GM12892 (cell line): ENCODE measurements around the gene ARHGEF16.

Source experiments
- DNase-seq: peaks from one replicate; pipeline ENCODE4 v3.0.0; 2011; ENCODE audit not compliant: insufficient read length
- FAIRE-seq: peaks from 2 replicates; lab custom pipeline; 2011; peaks lifted over from hg19 to GRCh38; lab: Jason Lieb, UNC
- POLR2A ChIP-seq: IDR thresholded peaks from 2 replicates; pipeline ENCODE4 v1.6.1; 2011; ENCODE audit warnings: low read depth, low read length, control low read depth
- POLR2AphosphoS5 ChIP-seq: IDR thresholded peaks from 2 replicates; pipeline ENCODE4 v1.6.1; 2011; ENCODE audit warnings: low read depth, low read length, control low read depth
- TAF1 ChIP-seq: IDR thresholded peaks from 2 replicates; pipeline ENCODE4 v1.6.1; 2011; ENCODE audit warnings: low read depth, mild to moderate bottlenecking, control low read depth, low read length, borderline replicate concordance

The ARHGEF16 gene

GRCh38 chr1:3482378-3482849 is 27.9 kb downstream of the ARHGEF16 start:
- TF ChIP-seq POLR2AphosphoS5 (no peak), POLR2A (no peak), TAF1 (no peak)
- FAIRE-seq (no peak), DNase-seq (peak; percentile 66)

- DNase-seq = no peak
- TF ChIP-seq POLR2A (no peak), POLR2AphosphoS5 (no peak)
Measured at GRCh38 chr1:3483380-3483779, 28.9 kb downstream of the ARHGEF16 start.

GRCh38 chr1:3483801-3484444 is 29.5 kb downstream of the ARHGEF16 start:
- TF ChIP-seq POLR2A (no peak), POLR2AphosphoS5 (no peak), TAF1 (no peak)
- DNase-seq (peak; percentile 82), FAIRE-seq (no peak)

More at GRCh38 chr1:3483380-3483779, 28.9 kb downstream of the ARHGEF16 start:
- FAIRE-seq = no peak

- DNase-seq (no peak), FAIRE-seq (no peak)
- TF ChIP-seq POLR2A (no peak), TAF1 (no peak), POLR2AphosphoS5 (no peak)
Measured at GRCh38 chr1:3485016-3485415, 30.6 kb downstream of the ARHGEF16 start.

GRCh38 chr1:3488432-3488831 is 34.0 kb downstream of the ARHGEF16 start:
- FAIRE-seq (no peak), DNase-seq (no peak)
- TF ChIP-seq POLR2AphosphoS5 = no peak
- no peak for TF ChIP-seq POLR2A
- TF ChIP-seq TAF1 = no peak

GRCh38 chr1:3490046-3490745 is 35.7 kb downstream of the ARHGEF16 start:
- FAIRE-seq = no peak
- TF ChIP-seq POLR2AphosphoS5 (no peak), POLR2A (no peak), TAF1 (no peak)
- DNase-seq = no peak

- DNase-seq (peak; percentile 95), FAIRE-seq (peak; percentile 68)
- TF ChIP-seq POLR2AphosphoS5 = no peak
- TF ChIP-seq POLR2A = no peak
- TF ChIP-seq TAF1 = no peak
Measured at GRCh38 chr1:3491291-3492246, 37.1 kb downstream of the ARHGEF16 start.

GRCh38 chr1:3492545-3493246 is 38.2 kb downstream of the ARHGEF16 start:
- no peak for FAIRE-seq
- DNase-seq = no peak
- no peak for TF ChIP-seq TAF1
- no peak for TF ChIP-seq POLR2A
- TF ChIP-seq POLR2AphosphoS5 = no peak

- no peak for TF ChIP-seq TAF1
- no peak for TF ChIP-seq POLR2A
- no peak for TF ChIP-seq POLR2AphosphoS5
- DNase-seq (no peak), FAIRE-seq (no peak)
Measured at GRCh38 chr1:3494321-3495308, 40.1 kb downstream of the ARHGEF16 start.

- FAIRE-seq = no peak
- DNase-seq = no peak
Measured at GRCh38 chr1:3495776-3496745, 41.6 kb downstream of the ARHGEF16 start.

More at GRCh38 chr1:3495776-3496745, 41.6 kb downstream of the ARHGEF16 start:
- no peak for TF ChIP-seq POLR2AphosphoS5
- TF ChIP-seq POLR2A = no peak
- TF ChIP-seq TAF1 = no peak
